ENCODE results near the gene GTF2A1.

DNA sequence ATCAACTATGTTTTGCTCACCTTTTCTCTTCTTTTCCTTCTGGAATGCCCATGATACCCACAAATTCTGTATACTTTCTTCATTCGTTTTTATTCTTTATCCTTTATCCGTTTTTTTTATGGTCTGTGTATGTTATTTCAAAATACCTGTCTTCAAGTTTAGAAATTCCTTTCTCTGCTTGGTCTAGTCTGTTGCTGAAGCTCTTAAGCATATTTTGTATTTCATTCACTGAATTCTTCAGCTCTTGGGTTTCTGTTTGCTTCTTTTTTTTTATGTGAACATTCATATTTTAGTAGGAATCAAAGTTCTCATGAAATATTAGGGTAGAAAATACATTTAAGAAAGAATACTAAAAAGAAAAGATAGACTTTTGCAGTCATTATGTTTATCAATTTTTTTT, 22.7 kb upstream of the GTF2A1 start:
- TF ChIP-seq POLR2AphosphoS5 (IDR thresholded peaks at IDR 0.05), result no peak
- TF ChIP-seq, protein P1, sequence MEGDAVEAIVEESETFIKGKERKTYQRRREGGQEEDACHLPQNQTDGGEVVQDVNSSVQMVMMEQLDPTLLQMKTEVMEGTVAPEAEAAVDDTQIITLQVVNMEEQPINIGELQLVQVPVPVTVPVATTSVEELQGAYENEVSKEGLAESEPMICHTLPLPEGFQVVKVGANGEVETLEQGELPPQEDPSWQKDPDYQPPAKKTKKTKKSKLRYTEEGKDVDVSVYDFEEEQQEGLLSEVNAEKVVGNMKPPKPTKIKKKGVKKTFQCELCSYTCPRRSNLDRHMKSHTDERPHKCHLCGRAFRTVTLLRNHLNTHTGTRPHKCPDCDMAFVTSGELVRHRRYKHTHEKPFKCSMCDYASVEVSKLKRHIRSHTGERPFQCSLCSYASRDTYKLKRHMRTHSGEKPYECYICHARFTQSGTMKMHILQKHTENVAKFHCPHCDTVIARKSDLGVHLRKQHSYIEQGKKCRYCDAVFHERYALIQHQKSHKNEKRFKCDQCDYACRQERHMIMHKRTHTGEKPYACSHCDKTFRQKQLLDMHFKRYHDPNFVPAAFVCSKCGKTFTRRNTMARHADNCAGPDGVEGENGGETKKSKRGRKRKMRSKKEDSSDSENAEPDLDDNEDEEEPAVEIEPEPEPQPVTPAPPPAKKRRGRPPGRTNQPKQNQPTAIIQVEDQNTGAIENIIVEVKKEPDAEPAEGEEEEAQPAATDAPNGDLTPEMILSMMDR (IDR thresholded peaks at IDR 0.05), result no peak
